ENCODE data around the gene CACNB4.
"Not testable (repeated sequence)": the region's sequence is repeated elsewhere in the genome, so short reads cannot be mapped to it uniquely, and the experiment has no call there.

The CACNB4 gene

DNA sequence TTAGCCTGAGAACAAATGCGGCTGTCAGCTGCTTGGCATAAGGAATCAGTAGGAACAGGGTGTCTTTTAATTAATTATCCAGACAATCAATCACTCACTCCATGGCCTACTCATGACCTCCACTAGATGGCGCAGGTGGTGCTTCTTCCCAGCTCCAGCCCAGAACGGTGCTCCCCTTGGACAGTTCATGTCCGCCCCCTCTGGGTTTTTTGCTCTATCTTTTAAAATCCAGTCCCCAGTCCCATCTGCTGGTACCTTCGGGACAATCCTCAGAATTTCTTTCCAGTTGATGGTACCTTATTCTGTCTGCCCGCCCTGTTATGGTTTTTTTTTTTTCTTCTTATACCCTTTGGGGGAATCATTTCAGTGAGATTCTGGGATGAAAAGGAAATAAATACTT is 99.8 kb downstream of the CACNB4 start:
- no peak for DNase-seq (ENCODE audit: low read depth)
- TF ChIP-seq, protein P1, sequence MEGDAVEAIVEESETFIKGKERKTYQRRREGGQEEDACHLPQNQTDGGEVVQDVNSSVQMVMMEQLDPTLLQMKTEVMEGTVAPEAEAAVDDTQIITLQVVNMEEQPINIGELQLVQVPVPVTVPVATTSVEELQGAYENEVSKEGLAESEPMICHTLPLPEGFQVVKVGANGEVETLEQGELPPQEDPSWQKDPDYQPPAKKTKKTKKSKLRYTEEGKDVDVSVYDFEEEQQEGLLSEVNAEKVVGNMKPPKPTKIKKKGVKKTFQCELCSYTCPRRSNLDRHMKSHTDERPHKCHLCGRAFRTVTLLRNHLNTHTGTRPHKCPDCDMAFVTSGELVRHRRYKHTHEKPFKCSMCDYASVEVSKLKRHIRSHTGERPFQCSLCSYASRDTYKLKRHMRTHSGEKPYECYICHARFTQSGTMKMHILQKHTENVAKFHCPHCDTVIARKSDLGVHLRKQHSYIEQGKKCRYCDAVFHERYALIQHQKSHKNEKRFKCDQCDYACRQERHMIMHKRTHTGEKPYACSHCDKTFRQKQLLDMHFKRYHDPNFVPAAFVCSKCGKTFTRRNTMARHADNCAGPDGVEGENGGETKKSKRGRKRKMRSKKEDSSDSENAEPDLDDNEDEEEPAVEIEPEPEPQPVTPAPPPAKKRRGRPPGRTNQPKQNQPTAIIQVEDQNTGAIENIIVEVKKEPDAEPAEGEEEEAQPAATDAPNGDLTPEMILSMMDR (conservative IDR thresholded peaks at IDR 0.05; ENCODE audit: low read depth, low read length) = peak; percentile 86
- no peak overlapping the region for H3K4me3 ChIP-seq (ENCODE audit: low read length)

DNA sequence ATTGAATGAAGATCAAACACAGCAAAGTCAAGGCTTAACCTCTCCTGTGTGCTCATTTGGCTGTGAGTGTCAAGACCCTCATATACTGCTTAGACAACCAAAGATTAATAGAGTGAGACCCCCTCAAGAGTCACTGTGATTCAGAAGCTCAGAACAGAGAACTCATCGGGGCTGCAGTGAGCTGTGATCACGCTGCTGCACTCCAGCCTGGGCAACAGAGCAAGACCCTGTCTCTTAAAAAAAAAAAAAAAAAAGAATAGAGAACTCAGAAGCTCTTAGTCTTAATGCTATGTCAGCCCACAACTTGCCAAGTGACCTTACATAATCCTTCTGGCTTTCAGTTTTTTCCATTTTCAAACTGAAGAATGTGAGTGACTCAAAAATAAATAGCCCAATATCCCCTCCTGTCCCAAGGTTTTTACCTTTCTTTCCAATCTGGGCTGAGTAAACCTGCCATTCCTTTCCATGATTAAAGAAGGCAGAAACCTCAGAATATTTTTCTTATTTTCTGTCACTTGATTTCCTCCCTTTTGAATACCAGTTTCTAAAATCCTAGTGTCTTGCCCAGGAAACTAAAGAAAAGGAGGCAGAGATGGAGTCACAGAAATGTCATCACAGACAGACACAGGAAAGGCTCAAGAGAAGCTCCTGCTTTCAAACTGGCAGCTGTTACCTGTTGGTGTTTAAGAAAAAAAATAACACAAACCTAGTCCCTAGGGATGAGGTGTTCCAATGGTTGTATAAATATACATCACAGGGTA is 102.4 kb downstream of the CACNB4 start:
- DNase-seq (ENCODE audit: low read depth) = peak; percentile 57
- H3K4me3 ChIP-seq (ENCODE audit: low read length) = no peak overlapping the region
- TF ChIP-seq, protein P1 (conservative IDR thresholded peaks at IDR 0.05; ENCODE audit: low read depth, low read length) = no peak

DNA sequence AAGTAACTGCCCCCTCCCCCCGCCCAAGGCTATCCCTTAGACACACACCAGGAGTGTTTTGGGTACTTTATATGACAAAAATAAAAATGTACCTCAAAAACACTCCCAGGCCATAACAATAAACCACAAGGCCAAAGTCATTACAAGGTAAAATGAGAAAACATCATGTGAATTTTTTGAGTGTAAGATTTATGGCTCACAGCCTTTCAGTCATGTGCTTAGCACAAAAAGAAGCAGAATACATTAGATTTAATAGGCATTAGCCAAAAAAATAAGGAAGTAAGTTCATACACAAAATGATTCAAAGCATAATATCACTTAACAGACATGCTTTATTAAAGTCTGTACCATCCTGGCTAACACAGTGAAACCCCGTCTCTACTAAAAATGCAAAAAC is 103.7 kb downstream of the CACNB4 start:
- TF ChIP-seq, protein P1 (conservative IDR thresholded peaks at IDR 0.05; ENCODE audit: low read depth, low read length) = no peak
- H3K4me3 ChIP-seq (ENCODE audit: low read length) = no peak overlapping the region
- DNase-seq (ENCODE audit: low read depth) = no peak

DNA sequence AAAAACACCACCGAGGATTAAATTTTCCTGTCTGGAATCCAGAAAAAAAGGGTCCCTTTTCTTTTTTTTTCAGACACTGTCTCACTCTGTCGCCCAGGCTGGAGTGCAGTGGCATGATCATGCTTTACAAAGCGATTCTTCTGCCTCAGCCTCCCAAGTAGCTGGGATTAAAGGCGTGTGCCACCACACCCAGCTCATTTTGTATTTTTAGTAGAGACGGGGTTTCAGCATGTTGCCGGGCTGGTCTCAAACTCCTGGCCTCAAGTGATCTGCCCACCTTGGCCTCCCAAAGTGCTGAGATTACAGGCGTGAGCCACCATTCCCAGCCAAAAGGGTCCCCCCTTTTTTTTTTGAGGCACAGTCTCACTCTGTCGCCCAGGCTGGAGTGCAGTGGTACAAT is 104.7 kb downstream of the CACNB4 start:
- H3K4me3 ChIP-seq (ENCODE audit: low read length); DNase-seq (ENCODE audit: low read depth): not testable (repeated sequence)

DNA sequence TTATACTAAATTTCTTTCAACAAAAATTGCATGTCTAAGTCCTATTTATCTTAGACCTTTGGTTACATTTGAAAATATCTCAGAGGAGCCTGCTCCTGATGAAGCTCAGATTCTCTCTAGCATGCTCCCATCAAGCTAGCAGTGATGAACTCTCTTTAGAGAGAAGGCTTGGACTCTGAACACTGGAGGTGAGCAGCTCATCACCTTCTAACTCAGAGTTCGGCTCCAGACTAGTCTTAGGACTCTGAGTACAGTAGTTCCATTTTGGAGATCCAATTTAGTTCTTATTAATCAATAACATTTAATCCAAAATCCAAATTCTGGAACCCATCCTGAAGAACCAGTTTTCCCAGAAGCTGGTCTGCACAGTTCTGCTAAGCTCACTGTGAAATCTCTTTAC is 107.8 kb downstream of the CACNB4 start:
- DNase-seq (ENCODE audit: low read depth) = no peak
- TF ChIP-seq, protein P1 (conservative IDR thresholded peaks at IDR 0.05; ENCODE audit: low read depth, low read length) = no peak
- no peak overlapping the region for H3K4me3 ChIP-seq (ENCODE audit: low read length)

DNA sequence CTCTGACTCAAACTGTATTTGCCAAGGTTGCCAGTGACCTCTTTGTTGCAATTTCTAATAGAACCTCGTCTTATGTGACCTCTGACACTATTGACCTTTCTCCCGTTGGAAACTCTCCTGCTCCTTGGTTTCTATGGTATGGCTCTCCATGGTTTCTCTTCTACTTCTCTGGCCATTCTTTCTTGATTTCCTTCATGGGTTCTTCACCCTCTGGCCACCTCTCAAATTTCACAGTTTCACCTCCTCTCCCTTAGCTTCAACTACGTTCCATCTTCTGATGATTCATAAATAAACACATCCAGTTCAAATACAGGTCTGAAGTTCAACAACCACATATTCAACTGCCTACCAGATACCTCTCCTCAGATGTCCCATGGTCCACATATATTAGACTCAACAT is 109.5 kb downstream of the CACNB4 start:
- TF ChIP-seq, protein P1 (conservative IDR thresholded peaks at IDR 0.05; ENCODE audit: low read depth, low read length) = no peak
- no peak overlapping the region for H3K4me3 ChIP-seq (ENCODE audit: low read length)
- DNase-seq (ENCODE audit: low read depth) = no peak

DNA sequence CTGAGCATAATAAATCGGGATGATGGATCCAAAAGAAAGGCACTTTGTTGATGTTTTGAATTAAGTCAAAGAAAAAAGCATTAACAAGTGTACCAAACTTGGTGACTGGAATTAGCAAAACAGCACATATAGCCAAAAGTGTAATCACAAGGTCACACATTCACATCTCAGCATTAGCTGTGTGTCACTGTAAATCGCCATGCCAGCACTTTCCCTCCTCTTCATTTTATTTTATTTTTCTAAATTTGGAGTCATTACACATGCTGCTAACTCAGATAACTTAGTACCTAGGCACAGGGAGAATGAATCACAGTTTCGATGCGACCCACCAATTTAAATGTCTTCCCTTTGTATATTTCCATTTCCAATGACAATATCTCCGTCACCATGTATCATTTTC is 111.4 kb downstream of the CACNB4 start:
- no peak for DNase-seq (ENCODE audit: low read depth)
- TF ChIP-seq, protein P1 (conservative IDR thresholded peaks at IDR 0.05; ENCODE audit: low read depth, low read length) = no peak
- no peak overlapping the region for H3K4me3 ChIP-seq (ENCODE audit: low read length)

Data from retinal pigment epithelial cell (primary cell).